Thoracic aorta (tissue), 2 donors: ENCODE results near the gene RAB35. TPM values are rescaled to one million over a fixed set of nuclear protein-coding genes. Genes with fewer than 3 reads are reported as not detected.

Experiments used
- ATAC-seq: fragments of 150-250 bp; one replicate; pipeline ENCODE4 v1.8.0; 2017; ENCODE audit warnings: low read depth; ENCODE audit not compliant: insufficient number of reproducible peaks, low FRiP score
- DNase-seq: peaks from one replicate; pipeline ENCODE4 v3.0.0-alpha.2; 2020; ENCODE audit warnings: low spot score
- H3K27ac ChIP-seq, 2 donors: fragments of 200-600 bp; sonication (generic); 1 replicate in 1 of 2; 2 replicates in 1 of 2; pipeline ENCODE4 v1.5.1; 2016; ENCODE audit warnings: mild to moderate bottlenecking in 2 of 2, moderate library complexity in 2 of 2
- H3K27me3 ChIP-seq: fragments of 200-600 bp; sonication (generic); replicated peaks from 2 replicates; pipeline ENCODE4 v1.6.0; 2016; ENCODE audit warnings: mild to moderate bottlenecking; ENCODE audit not compliant: insufficient read depth
- H3K36me3 ChIP-seq: fragments of 200-600 bp; sonication (generic); one replicate; pipeline ENCODE4 v1.5.1; 2016
- H3K4me1 ChIP-seq, 2 donors: fragments of 200-600 bp; sonication (generic); 1 replicate in 1 of 2; 2 replicates in 1 of 2; pipeline versions ENCODE4 v1.5.1 to v1.6.0; 2016; ENCODE audit warnings: low read depth in 2 of 2, mild to moderate bottlenecking in 1 of 2; ENCODE audit not compliant: control insufficient read depth in 1 of 2
- H3K4me3 ChIP-seq: fragments of 200-600 bp; sonication (generic); 2 replicates; pipeline ENCODE4 v1.5.1; 2016; ENCODE audit warnings: mild to moderate bottlenecking
- H3K9me3 ChIP-seq: fragments of 200-600 bp; sonication (generic); 2 replicates; pipeline ENCODE4 v1.5.1; 2016
- CTCF ChIP-seq: fragments of 200-600 bp; sonication (generic); IDR thresholded peaks from one replicate; pipeline ENCODE4 v1.5.1; 2019; ENCODE audit warnings: antibody characterized with exemption
- total RNA-seq, 2 donors: library from RNA; depleted of rRNA; stranded (reverse); fragments of >200 nt; gene quantifications; one replicate each; pipeline versions ENCODE4 v1.1.0 to v1.2.3, GENCODE V29; 2016

RAB35 gene
- total RNA-seq, 2 donors from 2014 or later = 23.2 to 30.3 TPM

GRCh38 chr12:120066341-120066740, 50.2 kb downstream of the RAB35 start:
- Histone ChIP-seq H3K36me3 (no peaks in the 10 kb centered on the region), H3K4me3 (no peak overlapping the region), H3K9me3 (no peaks in the 10 kb centered on the region), H3K27ac (no peak overlapping the region), H3K4me1 (no peaks in the 10 kb centered on the region), H3K27me3 (no peaks in the 10 kb centered on the region)
- no peak for DNase-seq
- no peak for TF ChIP-seq CTCF
- no peak for ATAC-seq

GRCh38 chr12:120065472-120065871, 51.1 kb downstream of the RAB35 start:
- Histone ChIP-seq H3K27me3 (no peaks in the 10 kb centered on the region), H3K4me3 (no peak overlapping the region), H3K27ac (no peak overlapping the region), H3K4me1 (no peaks in the 10 kb centered on the region), H3K9me3 (no peaks in the 10 kb centered on the region), H3K36me3 (no peaks in the 10 kb centered on the region)
- ATAC-seq (no peak), DNase-seq (no peak)
- no peak for TF ChIP-seq CTCF

GRCh38 chr12:120064054-120064940, 52.3 kb downstream of the RAB35 start:
- Histone ChIP-seq H3K27me3 (no peaks in the 10 kb centered on the region), H3K4me1 (no peaks in the 10 kb centered on the region), H3K9me3 (no peaks in the 10 kb centered on the region), H3K4me3 (no peak overlapping the region), H3K27ac (no peak overlapping the region), H3K36me3 (no peaks in the 10 kb centered on the region)
- no peak for ATAC-seq
- no peak for TF ChIP-seq CTCF
- no peak for DNase-seq

- ATAC-seq = no peak
Measured at GRCh38 chr12:120062976-120063579, 53.5 kb downstream of the RAB35 start.

More at GRCh38 chr12:120062976-120063579, 53.5 kb downstream of the RAB35 start:
- no peaks in the 10 kb centered on the region for H3K27me3 ChIP-seq
- H3K36me3 ChIP-seq = no peaks in the 10 kb centered on the region
- no peaks in the 10 kb centered on the region for H3K9me3 ChIP-seq
- no peak overlapping the region for H3K27ac ChIP-seq
- no peak overlapping the region for H3K4me3 ChIP-seq
- no peak for DNase-seq
- no peaks in the 10 kb centered on the region for H3K4me1 ChIP-seq
- TF ChIP-seq CTCF = no peak
